Measurements from ENCODE around the gene TMEM14B.

Gene TMEM14B

GRCh38 chr6:10792101-10792500 lies 44.5 kb downstream of the TMEM14B start:
- Histone ChIP-seq H3K36me3 (ENCODE audit: insufficient read depth) (no peaks in the 10 kb centered on the region), H3K4me1 (ENCODE audit: low read depth, poor library complexity, severe bottlenecking) (no peaks in the 10 kb centered on the region)

GRCh38 chr6:10793035-10793434 lies 45.4 kb downstream of the TMEM14B start:
- no peak overlapping the region for H3K4me3 ChIP-seq (IDR thresholded peaks at IDR 0.05; ENCODE audit: insufficient read depth, low read depth, low read length)
- no peaks in the 10 kb centered on the region for H3K27me3 ChIP-seq (ENCODE audit: insufficient read depth, low read depth)
- H3K79me2 ChIP-seq (ENCODE audit: insufficient read depth, low read depth), result no peaks in the 10 kb centered on the region
- no peaks in the 10 kb centered on the region for H3K36me3 ChIP-seq (ENCODE audit: insufficient read depth)
- H3K27ac ChIP-seq, result no peak overlapping the region
- H4K20me1 ChIP-seq (ENCODE audit: insufficient read depth), result no peaks in the 10 kb centered on the region
- no peak overlapping the region for H2AFZ ChIP-seq (ENCODE audit: low read depth)
- H3K4me2 ChIP-seq, result no peak overlapping the region
- no peak overlapping the region for H3K9ac ChIP-seq
- no peaks in the 10 kb centered on the region for H3K4me1 ChIP-seq (ENCODE audit: low read depth, poor library complexity, severe bottlenecking)
- no peak for TF ChIP-seq CTCF (conservative IDR thresholded peaks at IDR 0.05; ENCODE audit: low read depth, low read length)

More at GRCh38 chr6:10792101-10792500, 44.5 kb downstream of the TMEM14B start:
- no peak overlapping the region for H3K4me2 ChIP-seq
- no peaks in the 10 kb centered on the region for H4K20me1 ChIP-seq (ENCODE audit: insufficient read depth)
- no peak overlapping the region for H3K27ac ChIP-seq
- no peaks in the 10 kb centered on the region for H3K27me3 ChIP-seq (ENCODE audit: insufficient read depth, low read depth)
- no peak overlapping the region for H3K9ac ChIP-seq
- H2AFZ ChIP-seq (ENCODE audit: low read depth), result no peak overlapping the region
- H3K4me3 ChIP-seq (IDR thresholded peaks at IDR 0.05; ENCODE audit: insufficient read depth, low read depth, low read length), result no peak overlapping the region
- no peak for TF ChIP-seq CTCF (conservative IDR thresholded peaks at IDR 0.05; ENCODE audit: low read depth, low read length)
- H3K79me2 ChIP-seq (ENCODE audit: insufficient read depth, low read depth), result no peaks in the 10 kb centered on the region

GRCh38 chr6:10793695-10794094 lies 46.1 kb downstream of the TMEM14B start:
- no peaks in the 10 kb centered on the region for H4K20me1 ChIP-seq (ENCODE audit: insufficient read depth)
- H3K36me3 ChIP-seq (ENCODE audit: insufficient read depth), result no peaks in the 10 kb centered on the region

GRCh38 chr6:10794239-10794638 lies 46.6 kb downstream of the TMEM14B start:
- Histone ChIP-seq H3K4me3 (IDR thresholded peaks at IDR 0.05; ENCODE audit: insufficient read depth, low read depth, low read length) (no peak overlapping the region), H3K9ac (no peak overlapping the region), H3K4me2 (no peak overlapping the region), H2AFZ (ENCODE audit: low read depth) (no peak overlapping the region), H3K27ac (no peak overlapping the region), H3K36me3 (ENCODE audit: insufficient read depth) (no peaks in the 10 kb centered on the region), H3K4me1 (ENCODE audit: low read depth, poor library complexity, severe bottlenecking) (no peaks in the 10 kb centered on the region), H3K79me2 (ENCODE audit: insufficient read depth, low read depth) (no peaks in the 10 kb centered on the region), H3K27me3 (ENCODE audit: insufficient read depth, low read depth) (no peaks in the 10 kb centered on the region), H4K20me1 (ENCODE audit: insufficient read depth) (no peaks in the 10 kb centered on the region)
- TF ChIP-seq CTCF (conservative IDR thresholded peaks at IDR 0.05; ENCODE audit: low read depth, low read length), result no peak

More at GRCh38 chr6:10793695-10794094, 46.1 kb downstream of the TMEM14B start:
- H3K27me3 ChIP-seq (ENCODE audit: insufficient read depth, low read depth), result no peaks in the 10 kb centered on the region
- H3K27ac ChIP-seq, result no peak overlapping the region
- no peak overlapping the region for H3K4me2 ChIP-seq
- H2AFZ ChIP-seq (ENCODE audit: low read depth), result no peak overlapping the region
- TF ChIP-seq CTCF (conservative IDR thresholded peaks at IDR 0.05; ENCODE audit: low read depth, low read length), result no peak
- no peaks in the 10 kb centered on the region for H3K79me2 ChIP-seq (ENCODE audit: insufficient read depth, low read depth)
- no peak overlapping the region for H3K9ac ChIP-seq
- H3K4me1 ChIP-seq (ENCODE audit: low read depth, poor library complexity, severe bottlenecking), result no peaks in the 10 kb centered on the region
- H3K4me3 ChIP-seq (IDR thresholded peaks at IDR 0.05; ENCODE audit: insufficient read depth, low read depth, low read length), result no peak overlapping the region
